C4-2B (cell line): ENCODE results near the gene CPLX4.

Source experiments
- CTCF ChIP-seq: fragments of 450-650 bp; conservative IDR thresholded peaks from 2 replicates; pipeline ENCODE4 v1.5.1; 2017; ENCODE audit warnings: mild to moderate bottlenecking
- ZFX ChIP-seq: fragments of 450-650 bp; IDR thresholded peaks from 2 replicates; pipeline ENCODE4 v1.6.1; 2017

- TF ChIP-seq CTCF (no peak), ZFX (no peak)
Measured at GRCh38 chr18:59352250-59352855, 33.9 kb upstream of the CPLX4 start.
